NCI-H460 (cell line): ENCODE measurements around the gene PPP1R7. TPM values are rescaled to one million over a fixed set of nuclear protein-coding genes. Genes with fewer than 3 reads are reported as not detected.

Experiments used
- DNase-seq: peaks from one replicate; pipeline ENCODE4 v3.0.0-alpha.2; 2016; ENCODE audit warnings: low read depth; ENCODE audit errors: extremely low read depth
- total RNA-seq: library from RNA; depleted of rRNA; stranded (reverse); fragments of >200 nt; shearing (Covaris generic); gene quantifications from 2 replicates; pipeline ENCODE4 v1.2.3, GENCODE V29; 2014

The PPP1R7 gene
- total RNA-seq, 1 experiment from 2014 or later = 74.1 TPM

- DNase-seq = no peak
Observed at GRCh38 chr2:241204490-241204889, 54.2 kb downstream of the PPP1R7 start.

GRCh38 chr2:241205086-241205485, 54.8 kb downstream of the PPP1R7 start:
- DNase-seq = no peak

- DNase-seq = no peak
Observed at GRCh38 chr2:241207151-241207550, 56.9 kb downstream of the PPP1R7 start.

- DNase-seq = no peak
Observed at GRCh38 chr2:241207641-241208040, 57.4 kb downstream of the PPP1R7 start.

GRCh38 chr2:241208058-241208457, 57.8 kb downstream of the PPP1R7 start:
- DNase-seq = no peak

- no peak for DNase-seq
Observed at GRCh38 chr2:241209271-241209670, 59.0 kb downstream of the PPP1R7 start.

- DNase-seq = no peak
Observed at GRCh38 chr2:241211276-241211675, 61.0 kb downstream of the PPP1R7 start.

GRCh38 chr2:241213041-241213440, 62.8 kb downstream of the PPP1R7 start:
- no peak for DNase-seq

GRCh38 chr2:241213567-241213966, 63.3 kb downstream of the PPP1R7 start:
- DNase-seq = no peak

- no peak for DNase-seq
Observed at GRCh38 chr2:241214209-241214608, 63.9 kb downstream of the PPP1R7 start.

- DNase-seq = no peak
Observed at GRCh38 chr2:241214766-241215165, 64.5 kb downstream of the PPP1R7 start.

- no peak for DNase-seq
Observed at GRCh38 chr2:241215421-241215820, 65.2 kb downstream of the PPP1R7 start.

- no peak for DNase-seq
Observed at GRCh38 chr2:241216211-241216761, 66.0 kb downstream of the PPP1R7 start.

GRCh38 chr2:241217320-241218031, 67.2 kb downstream of the PPP1R7 start:
- DNase-seq = peak; percentile 38

GRCh38 chr2:241218131-241219029, 68.1 kb downstream of the PPP1R7 start:
- peak; percentile 26 for DNase-seq

GRCh38 chr2:241219030-241219382, 68.7 kb downstream of the PPP1R7 start:
- DNase-seq = no peak

- no peak for DNase-seq
Observed at GRCh38 chr2:241219856-241220356, 69.6 kb downstream of the PPP1R7 start.

GRCh38 chr2:241223211-241224017, 73.1 kb downstream of the PPP1R7 start:
- no peak for DNase-seq

GRCh38 chr2:241224018-241224850, 74.0 kb downstream of the PPP1R7 start:
- DNase-seq = no peak
